ENCODE results near the gene FIP1L1.
"Not testable (repeated sequence)": the region's sequence is repeated elsewhere in the genome, so short reads cannot be mapped to it uniquely, and the experiment has no call there.

The FIP1L1 gene

DNA sequence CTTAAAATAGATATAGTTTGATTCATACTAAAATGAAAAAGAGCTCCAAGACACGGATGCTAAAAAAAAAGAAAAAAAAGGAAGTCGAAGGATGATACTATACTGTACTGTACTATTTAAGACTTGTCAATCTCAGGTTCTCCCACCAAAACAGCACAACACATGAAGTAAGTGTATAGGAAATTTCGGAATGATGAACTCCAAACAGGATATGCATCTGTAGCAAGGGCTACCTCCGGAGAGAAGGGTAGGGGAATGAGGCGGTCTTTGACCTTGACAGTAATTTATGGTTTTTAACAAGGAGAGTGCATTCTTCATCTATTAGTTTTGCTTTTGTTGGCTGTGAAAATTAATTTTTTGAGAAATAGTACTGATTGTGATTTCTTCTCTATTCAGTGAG, 541 bp upstream of the FIP1L1 start:
- DNase-seq (ENCODE audit: low spot score) = peak; percentile 10

DNA sequence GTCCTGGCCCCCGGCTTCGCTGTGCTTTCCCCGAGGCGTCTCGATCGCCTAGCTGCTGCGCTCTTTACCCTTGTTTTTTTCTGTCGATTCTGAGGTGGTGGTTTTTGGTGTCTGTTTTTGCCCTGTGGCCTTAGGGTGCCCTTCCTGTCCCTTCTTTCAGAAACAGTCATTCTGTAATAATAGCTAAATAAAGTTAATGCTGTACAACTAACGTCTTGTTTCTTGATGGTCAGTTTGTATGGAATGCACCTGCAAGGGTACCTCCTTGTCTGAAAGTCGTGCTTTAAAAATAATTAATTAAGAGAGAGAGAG, 686 bp downstream of the FIP1L1 start:
- DNase-seq (ENCODE audit: low spot score) = no peak

- DNase-seq (ENCODE audit: low spot score) = no peak
Measured at GRCh38 chr4:53380221-53380620, 2.8 kb downstream of the FIP1L1 start.

DNA sequence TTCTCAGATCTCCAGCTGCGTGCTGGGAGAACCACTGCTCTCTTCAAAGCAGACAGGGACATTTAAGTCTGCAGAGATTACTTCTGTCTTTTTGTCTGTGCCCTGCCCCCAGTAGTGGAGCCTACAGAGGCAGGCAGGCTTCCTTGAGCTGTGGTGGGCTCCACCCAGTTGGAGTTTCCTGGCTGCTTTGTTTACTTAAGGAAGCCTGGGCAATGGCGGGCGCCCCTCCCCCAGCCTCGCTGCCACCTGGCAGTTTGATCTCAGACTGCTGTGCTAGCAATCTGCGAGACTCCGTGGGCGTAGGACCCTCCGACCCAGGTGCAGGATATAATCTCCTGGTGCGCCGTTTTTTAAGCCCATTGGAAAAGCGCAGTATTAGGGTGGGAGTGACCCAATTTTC, 32.0 kb downstream of the FIP1L1 start:
- not testable (repeated sequence) for DNase-seq (ENCODE audit: low spot score)

- no peak for DNase-seq (ENCODE audit: low spot score)
Measured at GRCh38 chr4:53419208-53419607, 41.8 kb downstream of the FIP1L1 start.

DNA sequence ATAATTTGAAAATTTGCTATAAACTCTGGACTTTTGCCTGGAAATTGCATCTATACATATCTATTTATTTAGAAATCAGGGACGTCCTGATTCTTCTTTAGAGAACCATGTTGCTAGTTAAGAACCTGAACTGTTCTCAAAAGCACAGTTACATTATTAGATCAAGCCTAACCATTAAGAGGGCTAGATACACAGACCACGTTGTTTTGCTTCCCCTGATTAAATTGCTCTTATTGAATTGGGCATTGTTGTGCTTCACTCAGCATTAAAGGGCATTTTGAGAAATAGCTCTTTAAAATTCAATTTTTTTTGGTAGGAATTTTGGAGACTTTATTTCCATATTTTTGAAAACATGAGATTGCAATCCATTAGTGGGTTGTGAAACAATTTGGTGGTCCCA, 44.4 kb downstream of the FIP1L1 start:
- DNase-seq (ENCODE audit: low spot score) = no peak

DNA sequence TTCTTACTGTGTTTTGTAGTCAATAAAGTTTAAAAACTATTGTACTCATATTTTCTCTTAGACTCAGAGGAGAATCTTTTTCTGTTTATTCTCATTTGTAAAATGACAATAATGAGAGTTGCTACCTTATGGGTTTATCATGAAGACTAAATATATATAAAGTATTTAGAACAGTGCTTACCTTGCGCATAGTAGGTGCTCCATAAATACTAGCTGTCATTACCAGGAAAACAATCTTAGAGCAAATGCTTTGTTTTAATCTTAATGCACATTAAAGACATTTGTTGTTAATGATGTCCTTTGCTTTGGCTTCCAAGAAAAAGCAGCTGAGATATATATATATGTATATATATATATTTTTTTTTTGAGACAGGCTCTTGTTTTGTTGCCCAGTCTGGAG, 44.9 kb downstream of the FIP1L1 start:
- DNase-seq (ENCODE audit: low spot score) = no peak

DNA sequence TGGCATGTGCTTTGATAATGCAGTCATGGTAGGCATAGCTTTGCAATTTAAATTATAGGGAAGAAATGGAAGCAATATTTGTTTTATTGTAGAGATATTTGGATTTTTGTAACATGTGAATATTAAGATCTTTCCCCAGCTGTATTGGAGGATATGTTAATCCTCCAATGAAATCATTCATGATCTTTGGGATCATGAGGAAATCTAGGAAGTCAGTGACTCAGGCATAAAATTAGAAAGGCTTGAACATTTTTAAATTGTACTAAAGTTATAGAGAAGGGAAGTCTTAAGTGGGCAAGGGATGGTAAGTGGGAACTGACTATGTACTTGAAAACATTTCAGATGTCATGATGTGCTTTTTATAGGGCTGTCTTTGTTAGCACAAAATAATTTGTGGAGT, 46.8 kb downstream of the FIP1L1 start:
- no peak for DNase-seq (ENCODE audit: low spot score)

DNA sequence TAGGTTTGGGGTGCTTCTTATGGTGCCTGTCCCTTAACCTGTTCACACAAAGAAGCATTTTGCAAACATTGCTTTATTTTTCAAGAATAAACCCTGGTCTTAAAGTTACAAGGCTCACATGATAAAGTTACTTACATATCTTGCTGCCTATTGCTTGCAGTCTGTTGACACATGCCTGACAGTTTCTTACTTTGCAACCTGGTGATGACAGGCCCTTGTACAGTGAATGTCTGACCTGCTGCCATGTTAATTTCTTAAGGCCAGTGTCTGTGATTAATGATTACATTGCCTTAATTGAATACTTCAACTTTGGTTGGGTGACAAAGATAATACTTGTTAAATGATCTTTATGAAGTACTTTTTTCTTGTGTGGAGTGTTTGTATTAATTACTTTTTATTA, 49.9 kb downstream of the FIP1L1 start:
- DNase-seq (ENCODE audit: low spot score) = no peak

GRCh38 chr4:53431052-53431451, 53.6 kb downstream of the FIP1L1 start:
- no peak for DNase-seq (ENCODE audit: low spot score)

DNA sequence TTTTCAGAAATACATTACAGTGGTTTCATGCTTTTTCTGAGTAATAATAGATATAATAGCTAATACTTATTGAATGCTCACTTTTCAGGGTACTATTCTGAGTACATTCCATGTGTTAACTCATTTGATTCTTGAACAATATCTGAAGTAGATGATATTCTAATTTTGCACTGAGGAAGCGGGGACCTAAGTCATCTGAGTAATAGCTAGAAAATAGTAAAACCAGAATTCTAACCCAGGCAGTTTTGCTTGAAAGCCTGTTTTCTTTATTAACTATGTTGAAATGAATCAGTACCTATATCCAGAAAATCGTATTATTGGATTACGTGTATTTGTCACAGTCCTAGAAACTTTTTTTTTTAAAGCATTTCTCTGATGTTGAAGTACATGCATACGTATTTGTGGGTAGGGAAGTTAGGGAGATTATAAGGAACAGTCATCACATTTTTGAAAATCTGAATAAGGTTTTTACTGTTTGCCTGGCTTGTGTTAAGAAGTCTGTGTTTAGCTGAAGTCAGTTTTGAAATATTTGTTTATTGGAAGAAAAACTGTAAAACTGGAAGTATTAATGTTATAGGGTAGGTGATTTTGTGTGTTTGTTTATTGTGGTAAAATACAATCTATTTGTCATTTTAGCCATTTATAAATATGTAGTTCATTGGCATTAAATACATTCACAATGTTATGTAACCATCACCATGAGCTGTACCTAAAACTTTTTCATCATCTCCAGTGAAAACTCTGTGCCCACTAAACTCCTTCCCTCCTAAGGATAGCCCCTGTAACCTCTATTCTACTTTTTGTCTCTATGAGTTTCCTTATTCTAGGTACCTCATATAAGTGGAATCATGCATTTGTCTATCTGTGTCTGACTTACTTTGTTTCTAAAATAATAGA, 55.3 kb downstream of the FIP1L1 start:
- no peak for DNase-seq (ENCODE audit: low spot score)

DNA sequence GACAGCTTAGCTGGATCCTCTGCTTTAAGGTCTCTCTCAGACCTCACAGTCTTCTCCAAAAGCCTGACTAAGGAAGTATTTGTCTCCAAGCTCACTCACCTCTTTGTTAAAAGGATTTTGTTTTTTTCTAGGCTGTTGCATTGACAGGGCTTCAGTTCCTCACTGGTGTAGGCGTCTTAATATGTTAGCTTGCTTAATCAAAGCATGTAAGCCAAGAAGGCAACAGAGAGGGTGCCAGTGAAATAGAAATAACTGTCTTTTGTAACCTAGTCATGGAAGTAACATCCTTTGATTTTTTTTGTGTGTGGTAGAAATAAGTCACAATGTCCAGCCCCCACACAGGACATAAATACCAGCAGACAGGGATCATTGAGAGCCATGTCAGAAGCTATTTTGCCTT, 58.8 kb downstream of the FIP1L1 start:
- no peak for DNase-seq (ENCODE audit: low spot score)

DNA sequence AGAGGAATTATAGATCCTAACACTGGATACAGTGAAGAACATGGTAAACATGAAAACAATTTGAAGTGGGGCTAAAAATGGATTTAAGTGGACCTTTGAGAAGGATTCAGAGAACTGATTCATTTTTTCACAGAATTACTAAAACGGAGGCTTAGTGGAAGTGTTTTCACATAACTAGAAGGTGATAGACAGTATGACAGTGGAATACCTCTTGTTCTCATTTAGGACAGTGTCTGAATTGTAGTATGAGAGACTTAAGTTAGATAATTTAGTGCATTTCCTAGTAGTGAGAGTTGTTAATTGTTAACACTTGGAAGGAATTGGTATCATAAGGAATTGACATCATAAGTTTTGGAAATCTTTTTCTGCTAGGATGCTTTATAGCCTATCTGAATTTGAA, 64.1 kb downstream of the FIP1L1 start:
- no peak for DNase-seq (ENCODE audit: low spot score)

DNA sequence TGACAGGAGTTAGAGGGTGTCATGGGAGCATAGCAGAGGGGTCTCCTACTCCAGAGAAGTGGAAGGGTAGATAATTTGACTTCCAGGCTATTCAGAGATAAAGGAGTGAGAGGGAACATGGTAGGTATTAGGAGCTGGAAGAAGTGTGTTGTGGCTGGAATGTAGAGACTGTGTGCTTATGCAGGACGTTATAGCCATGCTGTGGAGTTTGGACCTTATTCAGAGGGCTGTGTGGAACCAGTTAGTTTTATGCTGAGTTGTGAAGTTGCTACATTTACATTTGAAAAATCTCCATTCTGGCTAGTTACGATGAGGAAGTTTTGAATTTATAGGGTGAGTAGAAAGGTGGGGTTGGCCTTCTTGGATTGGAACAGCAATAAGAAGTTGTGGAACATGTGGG, 67.5 kb downstream of the FIP1L1 start:
- DNase-seq (ENCODE audit: low spot score) = no peak

DNA sequence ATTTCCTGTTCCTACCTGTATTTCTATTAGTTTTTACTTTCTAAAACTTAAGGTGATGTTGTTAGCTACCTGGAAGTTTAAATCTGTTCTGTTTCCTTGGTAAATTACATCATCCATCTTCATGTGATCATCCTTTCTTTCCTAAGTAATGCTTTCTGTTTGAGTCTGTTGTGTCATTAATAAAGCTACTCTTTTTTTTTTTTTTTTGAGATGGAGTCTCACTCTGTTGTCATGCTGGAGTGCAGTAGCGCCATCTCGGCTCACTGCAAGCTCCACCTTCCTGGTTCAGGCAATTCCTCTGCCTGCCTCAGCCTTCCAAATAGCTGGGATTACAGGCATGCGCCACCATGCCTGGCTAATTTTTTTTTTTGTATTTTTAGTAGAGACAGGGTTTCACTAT, 73.3 kb downstream of the FIP1L1 start:
- no peak for DNase-seq (ENCODE audit: low spot score)

DNA sequence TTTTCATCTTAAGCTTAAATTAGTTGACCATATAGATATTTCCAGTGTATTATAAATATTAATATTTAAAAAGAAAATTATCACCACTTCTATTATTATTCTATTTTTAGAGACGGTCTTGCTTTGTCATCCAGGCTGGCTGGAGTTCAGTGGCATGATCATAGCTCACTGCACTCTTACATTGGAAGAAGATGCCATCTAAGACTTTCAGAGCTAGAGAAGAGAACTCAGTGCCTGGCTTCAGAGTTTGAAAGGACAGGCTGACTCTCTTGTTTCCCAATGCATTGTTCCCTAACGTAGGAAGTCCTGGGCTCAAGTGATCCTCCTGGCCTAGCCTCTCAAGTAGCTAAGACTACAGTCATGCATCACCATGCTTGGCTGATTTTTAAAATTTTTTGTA, 75.9 kb downstream of the FIP1L1 start:
- DNase-seq (ENCODE audit: low spot score) = no peak

DNA sequence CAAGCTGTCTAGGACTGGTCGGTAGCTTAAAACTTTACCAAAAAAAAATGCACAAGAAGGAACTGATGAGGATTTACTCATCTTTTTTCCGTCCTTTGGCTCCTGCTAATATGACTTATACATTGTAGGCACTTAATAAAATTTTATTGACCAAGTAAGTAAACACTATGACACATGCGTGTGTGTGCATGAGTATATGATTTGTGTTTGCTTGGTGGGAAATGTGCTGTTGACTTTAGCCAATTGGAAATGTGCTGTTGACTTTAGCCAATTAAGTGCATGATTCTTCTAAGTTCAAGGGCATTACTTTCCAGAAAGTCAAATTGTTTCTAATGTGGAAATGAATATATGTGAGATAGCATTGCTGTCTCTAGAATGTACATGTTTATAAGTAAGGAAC, 78.3 kb downstream of the FIP1L1 start:
- no peak for DNase-seq (ENCODE audit: low spot score)

GRCh38 chr4:53456178-53456577, 78.7 kb downstream of the FIP1L1 start:
- DNase-seq (ENCODE audit: low spot score) = no peak

DNA sequence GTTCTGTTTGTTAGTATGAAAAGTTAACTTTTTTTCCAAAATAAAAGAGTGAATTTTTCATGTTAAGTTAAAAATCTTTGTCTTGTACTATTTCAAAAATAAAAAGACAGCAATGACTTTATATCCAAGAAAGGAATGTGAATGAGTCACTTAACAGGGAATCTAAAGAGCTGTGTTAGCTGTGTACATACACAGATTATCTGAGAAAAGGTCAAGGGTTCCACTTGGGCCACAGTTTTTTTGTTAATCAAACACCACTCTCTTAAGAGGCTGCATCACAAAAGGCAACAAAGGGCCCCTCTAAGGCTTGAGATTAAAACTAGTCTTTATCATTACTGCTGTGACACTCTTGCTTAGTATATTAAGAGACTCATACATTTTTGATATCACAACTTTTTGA, 82.1 kb downstream of the FIP1L1 start:
- no peak for DNase-seq (ENCODE audit: low spot score)

- DNase-seq (ENCODE audit: low spot score) = no peak
Measured at GRCh38 chr4:53461244-53461643, 83.8 kb downstream of the FIP1L1 start.

DNA sequence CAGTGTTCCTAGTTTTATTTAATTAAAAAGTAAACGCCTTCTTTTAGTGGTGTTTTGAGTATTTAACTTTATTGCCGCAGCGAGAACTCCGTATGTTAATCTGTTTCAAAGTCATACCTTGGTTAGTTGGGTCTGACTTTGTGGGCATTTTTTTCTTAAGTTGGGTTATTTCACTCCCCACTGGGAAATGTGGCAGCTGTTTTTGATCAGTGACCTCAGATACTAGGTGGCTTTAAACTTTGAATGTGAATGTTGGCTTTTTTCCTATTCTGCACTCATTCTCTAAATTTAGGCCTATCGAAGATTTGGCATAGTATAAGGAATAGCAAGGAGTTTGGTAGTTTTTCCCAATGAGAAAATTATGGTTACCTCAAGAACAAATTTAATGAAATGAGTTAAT, 85.9 kb downstream of the FIP1L1 start:
- no peak for DNase-seq (ENCODE audit: low spot score)

DNA sequence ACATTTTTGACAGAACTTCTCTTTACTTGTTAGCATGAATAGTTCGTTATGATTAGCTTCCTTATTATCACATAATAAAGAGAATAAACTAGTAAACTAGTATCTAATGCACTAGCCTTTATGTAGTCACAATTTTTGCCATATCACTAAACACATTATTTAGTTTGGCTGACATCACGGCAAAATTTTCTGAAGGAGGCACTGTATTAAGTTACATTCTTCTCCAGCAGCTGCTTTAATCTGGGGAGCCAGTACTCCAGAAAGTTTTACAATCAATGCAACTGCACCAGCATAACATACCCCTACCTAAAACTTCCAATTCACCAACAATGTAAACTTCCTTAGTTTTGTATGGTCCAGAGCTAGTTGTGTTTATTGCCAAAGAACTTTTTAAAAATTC, 87.8 kb downstream of the FIP1L1 start:
- DNase-seq (ENCODE audit: low spot score) = no peak

DNA sequence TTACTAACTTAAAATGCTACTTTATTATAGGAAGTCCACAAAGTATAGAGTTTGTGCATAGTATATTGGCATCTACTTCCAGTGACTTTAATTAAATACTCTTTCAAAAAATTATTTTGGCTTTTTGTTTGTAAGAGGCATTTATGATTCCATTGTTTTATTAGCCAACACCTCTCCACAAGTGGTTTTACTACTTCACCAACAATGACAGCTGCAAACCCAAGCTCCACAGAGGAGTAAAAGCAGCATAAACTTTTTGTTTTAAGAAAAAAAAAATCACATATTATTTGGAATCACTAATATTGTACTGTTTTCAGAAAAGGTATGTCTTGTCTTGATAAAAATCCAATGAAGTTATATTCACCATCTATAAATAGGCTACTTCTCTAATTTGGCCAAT, 88.5 kb downstream of the FIP1L1 start:
- no peak for DNase-seq (ENCODE audit: low spot score)

DNA sequence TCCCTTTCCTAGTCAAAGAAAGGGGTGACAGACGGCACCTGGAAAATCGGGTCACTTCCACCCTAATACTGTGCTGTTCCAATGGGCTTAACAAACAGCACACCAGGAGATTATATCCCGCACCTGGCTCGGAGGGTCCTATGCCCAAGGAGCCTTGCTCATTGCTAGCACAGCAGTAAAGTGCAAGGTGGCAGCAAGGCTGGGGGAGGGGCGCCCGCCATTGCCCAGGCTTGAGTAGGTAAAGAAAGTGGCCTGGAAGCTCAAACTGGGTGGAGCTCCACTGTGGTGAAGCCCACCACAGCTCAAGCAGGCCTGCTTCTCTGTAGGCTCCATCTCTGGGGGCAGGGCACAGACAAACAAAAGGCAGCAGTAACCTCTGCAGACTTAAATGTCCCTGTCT, 89.1 kb downstream of the FIP1L1 start:
- DNase-seq (ENCODE audit: low spot score) = not testable (repeated sequence)

Measured in kidney capillary endothelial cell (primary cell).